Uterus (tissue), 4 donors: ENCODE data around the gene ZNF750. TPM values are rescaled to one million over a fixed set of nuclear protein-coding genes. Genes with fewer than 3 reads are reported as not detected.
A peak's percentile ranks its signal among the peaks of the same experiment; 100 is the strongest.

Experiments
- DNase-seq, 2 donors: peaks; one replicate each; pipeline ENCODE4 v3.0.0-alpha.2; 2019 to 2020
- H3K27ac ChIP-seq, 2 donors: fragments of 200-600 bp; sonication (generic); 1 replicate in 1 of 2; 2 replicates in 1 of 2; pipeline ENCODE4 v1.5.1; 2016 to 2018
- H3K27me3 ChIP-seq, 2 donors: fragments of 200-600 bp; sonication (generic); one replicate each; pipeline ENCODE4 v1.5.1; 2018 to 2019; ENCODE audit warnings: control low read depth in 1 of 2
- H3K36me3 ChIP-seq, 2 donors: fragments of 200-600 bp; sonication (generic); one replicate each; pipeline ENCODE4 v1.5.1; 2019; ENCODE audit warnings: control low read depth in 1 of 2
- H3K4me1 ChIP-seq, 2 donors: fragments of 200-600 bp; sonication (generic); one replicate each; pipeline ENCODE4 v1.5.1; 2018 to 2019; ENCODE audit warnings: control low read depth in 1 of 2
- H3K4me3 ChIP-seq, 2 donors: fragments of 200-600 bp; sonication (generic); 1 replicate in 1 of 2; 2 replicates in 1 of 2; pipeline ENCODE4 v1.5.1; 2018 to 2019; ENCODE audit warnings: mild to moderate bottlenecking in 1 of 2
- H3K9me3 ChIP-seq, 2 donors: fragments of 200-600 bp; sonication (generic); one replicate each; pipeline ENCODE4 v1.5.1; 2019; ENCODE audit warnings: control low read depth in 1 of 2
- POLR2A ChIP-seq, 2 donors: fragments of 450-650 bp; IDR thresholded peaks; one replicate each; pipeline ENCODE4 v1.6.1; 2016; ENCODE audit warnings: antibody characterized with exemption in 2 of 2, mild to moderate bottlenecking in 1 of 2, moderate library complexity in 1 of 2
- intact Hi-C: fragments of 100-400 bp; cut with DNase I; formaldehyde crosslinking; loops from one replicate; pipeline ENCODE4 v1.15.1; 2023; ENCODE audit warnings: low total_unique reads
- total RNA-seq, 4 donors: library from RNA; depleted of rRNA in 3 of 4; stranded (reverse); fragments of >200 nt in 3 of 4; gene quantifications; one replicate each; pipeline versions ENCODE4 v1.1.0 to v1.2.4, GENCODE V29; 2014 to 2023
- TF ChIP-seq, protein P1 (sequence below), 4 experiments: fragments of 200-600 bp in 2 of 4; fragments of 450-650 bp in 2 of 4; sonication (generic) in 2 of 4; IDR thresholded peaks; one replicate each; pipeline ENCODE4 v1.5.1; 2016 to 2019; ENCODE audit warnings: antibody characterized with exemption in 4 of 4, mild to moderate bottlenecking in 2 of 4, moderate library complexity in 1 of 4
- donor health status: DM: yes; HTN: yes; CAD: no.

ZNF750 gene
- total RNA-seq, 4 donors from 2014 or later, result under 0.01 to 0.07 TPM; not detected in 2

DNA sequence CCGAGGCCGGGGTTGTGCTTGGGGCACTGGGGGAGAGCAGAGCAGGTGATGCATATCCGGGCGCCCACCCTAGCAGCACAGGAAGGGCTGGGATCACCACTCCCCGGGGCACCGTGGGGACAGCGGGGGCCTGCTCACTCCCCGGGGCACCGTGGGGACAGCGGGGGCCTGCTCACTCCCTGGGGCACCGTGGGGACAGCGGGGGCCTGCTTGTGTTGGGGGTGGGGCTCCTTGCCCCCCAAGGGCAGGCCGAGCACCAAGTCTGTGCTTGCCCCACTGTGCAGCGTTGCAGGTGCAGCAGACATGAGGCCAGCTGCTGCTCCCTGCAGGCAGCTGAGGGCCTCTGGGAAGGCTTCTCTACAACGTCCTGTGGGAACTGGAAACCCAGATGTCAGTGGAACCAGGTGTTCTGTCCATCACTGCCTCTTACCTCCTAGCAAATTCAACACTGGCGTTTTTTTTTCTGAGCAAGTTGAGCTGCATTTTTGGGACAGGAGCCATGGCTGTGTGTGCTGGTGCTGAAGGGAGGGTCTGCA is 25.0 kb upstream of the ZNF750 start:
- Histone ChIP-seq H3K4me1 (peaks cover 0 to 8% of the 10 kb centered on the region in 2 donors), H3K36me3 (no peaks in the 10 kb centered on the region), H3K4me3 (no peak overlapping the region), H3K27ac (peak overlapping the region; percentile 33 to 57), H3K9me3 (no peaks in the 10 kb centered on the region), H3K27me3 (no peaks in the 10 kb centered on the region)
- TF ChIP-seq, protein P1, sequence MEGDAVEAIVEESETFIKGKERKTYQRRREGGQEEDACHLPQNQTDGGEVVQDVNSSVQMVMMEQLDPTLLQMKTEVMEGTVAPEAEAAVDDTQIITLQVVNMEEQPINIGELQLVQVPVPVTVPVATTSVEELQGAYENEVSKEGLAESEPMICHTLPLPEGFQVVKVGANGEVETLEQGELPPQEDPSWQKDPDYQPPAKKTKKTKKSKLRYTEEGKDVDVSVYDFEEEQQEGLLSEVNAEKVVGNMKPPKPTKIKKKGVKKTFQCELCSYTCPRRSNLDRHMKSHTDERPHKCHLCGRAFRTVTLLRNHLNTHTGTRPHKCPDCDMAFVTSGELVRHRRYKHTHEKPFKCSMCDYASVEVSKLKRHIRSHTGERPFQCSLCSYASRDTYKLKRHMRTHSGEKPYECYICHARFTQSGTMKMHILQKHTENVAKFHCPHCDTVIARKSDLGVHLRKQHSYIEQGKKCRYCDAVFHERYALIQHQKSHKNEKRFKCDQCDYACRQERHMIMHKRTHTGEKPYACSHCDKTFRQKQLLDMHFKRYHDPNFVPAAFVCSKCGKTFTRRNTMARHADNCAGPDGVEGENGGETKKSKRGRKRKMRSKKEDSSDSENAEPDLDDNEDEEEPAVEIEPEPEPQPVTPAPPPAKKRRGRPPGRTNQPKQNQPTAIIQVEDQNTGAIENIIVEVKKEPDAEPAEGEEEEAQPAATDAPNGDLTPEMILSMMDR (IDR thresholded peaks at IDR 0.05), result no peak
- no peak for TF ChIP-seq POLR2A (IDR thresholded peaks at IDR 0.05)
- DNase-seq, result no peak
- intact Hi-C loops, result no loop called here

DNA sequence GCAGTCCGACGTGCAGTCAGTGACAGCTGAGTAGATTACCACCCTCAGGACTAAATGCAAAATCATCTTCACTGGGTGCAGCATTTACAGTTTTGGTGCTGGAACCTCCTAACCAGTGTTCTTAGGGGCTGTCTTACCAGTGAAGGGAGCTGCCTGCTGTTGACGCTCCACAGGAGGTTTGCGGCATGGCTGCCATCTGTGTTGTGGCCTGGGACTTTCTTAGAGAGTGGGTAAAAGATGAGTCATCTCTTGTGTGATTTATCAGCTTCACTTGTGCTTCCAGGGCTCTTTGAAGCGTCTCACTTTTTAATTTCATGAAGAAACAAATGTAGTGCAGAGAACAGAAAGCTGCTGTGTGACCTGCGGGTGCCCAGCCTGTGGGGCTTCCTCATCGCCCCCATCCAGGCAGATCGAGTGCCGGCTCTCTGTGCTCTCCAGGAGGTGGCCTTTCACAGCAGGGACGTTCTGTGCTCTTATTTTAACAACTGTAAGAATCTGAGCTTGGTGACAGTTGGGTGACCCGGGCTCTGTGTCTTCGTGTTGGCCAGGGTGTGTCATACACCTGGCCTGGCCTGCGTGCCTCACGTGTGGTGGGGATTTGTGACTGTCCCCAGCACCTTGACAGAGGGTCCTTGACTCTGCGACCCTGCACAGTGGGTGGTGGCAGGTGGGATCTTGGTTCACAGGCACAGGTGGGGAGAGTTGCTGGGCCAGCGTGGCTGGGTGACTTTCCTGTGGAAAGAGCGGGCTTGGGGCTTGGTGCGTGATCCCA is 24.3 kb upstream of the ZNF750 start:
- H3K27ac ChIP-seq, result peak overlapping the region; percentile 33 to 57
- no peaks in the 10 kb centered on the region for H3K9me3 ChIP-seq
- no peaks in the 10 kb centered on the region for H3K27me3 ChIP-seq
- H3K4me3 ChIP-seq, result no peak overlapping the region
- peak in 1 of 2 donors; percentile 57 for DNase-seq
- H3K36me3 ChIP-seq, result no peaks in the 10 kb centered on the region
- intact Hi-C loops, result no loop called here
- TF ChIP-seq, protein P1 (IDR thresholded peaks at IDR 0.05), result no peak
- no peak for TF ChIP-seq POLR2A (IDR thresholded peaks at IDR 0.05)
- H3K4me1 ChIP-seq, result peaks cover 0 to 8% of the 10 kb centered on the region in 2 donors

DNA sequence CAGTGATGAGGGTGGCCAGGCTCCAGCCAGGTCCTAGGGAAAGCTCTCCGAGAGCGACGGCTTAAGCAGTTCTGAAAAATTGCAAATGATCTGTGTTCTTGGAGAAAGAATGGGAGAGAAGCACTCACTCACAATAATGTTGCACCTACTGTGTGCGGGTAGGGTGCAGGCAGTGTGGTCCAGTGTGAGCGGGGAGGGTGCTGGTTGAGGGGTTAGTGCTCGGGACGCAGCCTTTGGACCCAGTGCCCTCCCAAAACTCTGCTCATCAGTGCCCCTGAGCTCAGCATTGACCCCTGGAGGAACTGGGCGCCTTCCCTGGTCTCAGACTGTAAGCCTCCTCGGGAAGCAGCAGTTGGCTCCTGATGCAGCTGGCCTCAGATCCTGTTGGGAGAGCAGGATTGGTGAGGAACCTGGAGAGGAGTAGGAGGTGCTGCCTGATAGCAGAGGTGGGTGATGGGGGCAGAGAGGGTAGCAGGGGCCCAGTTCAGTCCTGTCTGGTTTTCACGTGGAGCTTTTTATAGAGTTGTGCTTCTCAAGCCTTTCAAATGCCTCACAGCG is 23.6 kb upstream of the ZNF750 start:
- intact Hi-C loops, result no loop called here
- H3K4me1 ChIP-seq, result peaks cover 0 to 8% of the 10 kb centered on the region in 2 donors
- no peak for DNase-seq

DNA sequence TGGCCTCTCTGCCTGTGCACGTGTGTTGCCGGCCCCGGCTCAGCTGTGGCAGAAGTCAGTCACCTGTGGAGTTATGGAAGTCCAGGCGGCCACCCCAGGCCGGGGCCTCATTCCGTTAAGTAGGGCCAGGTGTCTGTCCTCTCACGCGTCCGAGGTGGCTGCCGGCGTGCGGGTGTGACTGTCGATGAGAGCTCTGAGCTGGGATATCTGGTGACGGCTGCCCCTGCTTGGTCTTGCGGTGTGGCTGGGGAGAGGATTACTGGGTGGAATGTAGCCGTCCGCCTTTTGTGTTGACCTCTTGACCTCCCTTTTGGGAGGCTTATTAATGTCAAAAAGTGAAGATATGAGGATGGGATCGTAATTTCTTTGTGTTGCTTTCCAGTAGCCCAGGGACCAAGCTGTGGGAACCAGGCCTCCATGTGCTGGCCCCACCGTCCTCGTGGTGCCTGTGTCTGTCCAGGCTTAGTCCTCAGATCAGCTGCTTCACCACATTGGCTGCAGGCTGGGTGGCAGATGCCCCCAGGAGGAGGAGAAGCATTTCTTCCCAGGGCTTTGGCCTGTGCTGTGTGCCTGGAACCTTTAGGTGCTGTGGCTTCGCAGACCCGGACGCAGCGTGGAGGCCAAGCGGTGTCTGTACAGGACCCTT is 23.0 kb upstream of the ZNF750 start:
- TF ChIP-seq POLR2A (IDR thresholded peaks at IDR 0.05), result no peak
- TF ChIP-seq, protein P1 (IDR thresholded peaks at IDR 0.05), result no peak
- H3K27me3 ChIP-seq, result no peaks in the 10 kb centered on the region
- DNase-seq, result no peak
- H3K36me3 ChIP-seq, result no peaks in the 10 kb centered on the region
- H3K4me1 ChIP-seq, result peaks cover 0 to 8% of the 10 kb centered on the region in 2 donors
- no peak overlapping the region for H3K27ac ChIP-seq
- H3K9me3 ChIP-seq, result no peaks in the 10 kb centered on the region
- H3K4me3 ChIP-seq, result no peak overlapping the region
- intact Hi-C loops, result no loop called here

More for the DNA sequence above, 23.6 kb upstream of the ZNF750 start:
- no peaks in the 10 kb centered on the region for H3K36me3 ChIP-seq
- no peak overlapping the region for H3K4me3 ChIP-seq
- H3K27ac ChIP-seq, result peak overlapping the region; percentile 33 to 57
- no peaks in the 10 kb centered on the region for H3K9me3 ChIP-seq
- H3K27me3 ChIP-seq, result no peaks in the 10 kb centered on the region
- TF ChIP-seq, protein P1 (IDR thresholded peaks at IDR 0.05), result no peak
- no peak for TF ChIP-seq POLR2A (IDR thresholded peaks at IDR 0.05)
